ENCODE measurements around the gene ASB1.

- TF ChIP-seq ZNF239 (tag by site-specific recombination; IDR thresholded peaks at IDR 0.05): no peak
- no peak for TF ChIP-seq ZNF280C (tag by site-specific recombination; IDR thresholded peaks at IDR 0.05)
- TF ChIP-seq INSM2 (tag by site-specific recombination; IDR thresholded peaks at IDR 0.05): no peak
- TF ChIP-seq ZNF610 (tag by site-specific recombination; IDR thresholded peaks at IDR 0.05; ENCODE audit: borderline replicate concordance): no peak
- no peak for TF ChIP-seq REPIN1 (tag by site-specific recombination; IDR thresholded peaks at IDR 0.05; ENCODE audit: low read depth)
- TF ChIP-seq IKZF3 (tag by site-specific recombination; IDR thresholded peaks at IDR 0.05): no peak
- TF ChIP-seq CTCF (tag by site-specific recombination; IDR thresholded peaks at IDR 0.05): no peak
- no peak for TF ChIP-seq ZNF560 (tag by site-specific recombination; IDR thresholded peaks at IDR 0.05; ENCODE audit: borderline replicate concordance)
- no peak for TF ChIP-seq PBX3 (CRISPR knock-in tag; IDR thresholded peaks at IDR 0.05)
- no peak for TF ChIP-seq MZF1 (tag by site-specific recombination; IDR thresholded peaks at IDR 0.05; ENCODE audit: borderline replicate concordance)
- TF ChIP-seq ATF2 (tag by site-specific recombination; IDR thresholded peaks at IDR 0.05; ENCODE audit: low read depth): no peak
- TF ChIP-seq PRDM4 (tag by site-specific recombination; IDR thresholded peaks at IDR 0.05): no peak
- no peak for TF ChIP-seq ZNF350 (tag by site-specific recombination; IDR thresholded peaks at IDR 0.05)
Observed at GRCh38 chr2:238445409-238446190, 18.9 kb downstream of the ASB1 start.

All from HEK293 (cell line).